GM13976 (cell line): Measurements from ENCODE around the gene RFTN1.
A peak's percentile ranks its signal among the peaks of the same experiment; 100 is the strongest.

ENCODE experiments used
- DNase-seq: peaks from one replicate; pipeline ENCODE4 v3.0.0; 2012; ENCODE audit warnings: low spot score
- CTCF ChIP-seq: IDR thresholded peaks from 2 replicates; pipeline ENCODE4 v1.5.1; 2012; ENCODE audit warnings: borderline replicate concordance, mild to moderate bottlenecking; ENCODE audit not compliant: insufficient read depth; ENCODE audit errors: extremely low read depth, missing control alignments, control extremely low read depth
- in situ Hi-C: fragments of 300-500 bp; cut with MboI; formaldehyde crosslinking; loops from one replicate; pipeline ENCODE4 v1.12.0; 2022; ENCODE audit warnings: low sequenced_read_pairs, mixed read lengths, inconsistent platforms; ENCODE audit not compliant: unreplicated experiment

The RFTN1 gene

GRCh38 chr3:16347548-16347947 lies 166.0 kb downstream of the RFTN1 start:
- in situ Hi-C loops, result no loop called here
- no peak for TF ChIP-seq CTCF
- no peak for DNase-seq

GRCh38 chr3:16346413-16347081 lies 167.0 kb downstream of the RFTN1 start:
- in situ Hi-C loops, result no loop called here
- no peak for TF ChIP-seq CTCF
- DNase-seq, result no peak

GRCh38 chr3:16343101-16343500 lies 170.4 kb downstream of the RFTN1 start:
- in situ Hi-C loops, result no loop called here
- no peak for DNase-seq
- no peak for TF ChIP-seq CTCF

GRCh38 chr3:16338999-16339398 lies 174.5 kb downstream of the RFTN1 start:
- DNase-seq, result no peak
- TF ChIP-seq CTCF, result no peak
- in situ Hi-C loops, result no loop called here

GRCh38 chr3:16337856-16338540 lies 175.5 kb downstream of the RFTN1 start:
- DNase-seq, result peak; percentile 57
- in situ Hi-C loops, result no loop called here

GRCh38 chr3:16336825-16337224 lies 176.7 kb downstream of the RFTN1 start:
- DNase-seq, result no peak
- in situ Hi-C loops, result no loop called here
- no peak for TF ChIP-seq CTCF

More at GRCh38 chr3:16337856-16338540, 175.5 kb downstream of the RFTN1 start:
- no peak for TF ChIP-seq CTCF
